SW480 (cell line): ENCODE measurements around the gene MTCL1.
A peak's percentile ranks its signal among the peaks of the same experiment; 100 is the strongest.

Experiments
- DNase-seq: peaks from one replicate; pipeline ENCODE4 v3.0.0-alpha.2; 2016; ENCODE audit warnings: low spot score

Gene MTCL1

GRCh38 chr18:8834881-8835280 lies 129.5 kb downstream of the MTCL1 start:
- no peak for DNase-seq

GRCh38 chr18:8835521-8835953 lies 130.2 kb downstream of the MTCL1 start:
- DNase-seq: no peak

DNA sequence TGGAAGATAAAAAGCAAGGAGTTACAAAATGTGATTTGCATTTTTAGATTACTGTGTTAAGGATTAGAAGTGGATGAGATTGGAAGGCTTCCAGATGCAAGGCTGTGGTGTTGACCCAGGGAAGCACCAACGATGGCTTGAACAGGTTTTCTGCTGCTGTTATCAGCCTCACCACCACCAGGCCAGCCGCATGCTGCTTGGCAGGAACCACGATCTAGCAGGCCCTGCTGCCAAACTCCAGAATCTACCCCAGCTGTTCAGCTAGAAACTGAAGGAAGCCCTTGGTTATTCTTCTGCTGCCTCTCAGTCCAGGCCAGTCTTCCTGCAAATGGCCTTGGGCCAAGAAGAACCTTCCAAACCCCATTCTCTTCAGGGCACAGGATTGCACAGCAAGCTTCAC lies 133.9 kb downstream of the MTCL1 start:
- no peak for DNase-seq

- peak; percentile 64 for DNase-seq
These were observed 136.6 kb downstream of the MTCL1 start for GRCh38 chr18:8841781-8842485.

DNA sequence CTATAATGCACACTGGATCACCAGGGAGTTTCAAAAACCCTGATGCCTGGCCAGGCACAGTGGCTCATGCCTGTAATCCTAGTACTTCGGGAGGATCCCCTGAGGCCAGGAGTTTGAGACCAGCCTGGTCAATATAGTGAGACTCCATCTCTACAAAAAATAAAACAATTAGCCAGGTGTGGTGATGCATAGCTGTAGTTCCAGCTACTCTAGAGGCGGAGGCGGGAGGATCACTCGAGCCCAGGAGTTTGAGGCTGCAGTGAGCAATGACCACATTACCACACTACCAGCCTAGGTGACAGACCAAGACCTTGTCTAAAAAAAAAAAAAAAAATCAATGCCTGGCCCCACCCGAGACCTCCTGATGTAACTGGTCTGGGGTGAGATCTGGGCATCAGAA lies 137.2 kb downstream of the MTCL1 start:
- DNase-seq: no peak

DNA sequence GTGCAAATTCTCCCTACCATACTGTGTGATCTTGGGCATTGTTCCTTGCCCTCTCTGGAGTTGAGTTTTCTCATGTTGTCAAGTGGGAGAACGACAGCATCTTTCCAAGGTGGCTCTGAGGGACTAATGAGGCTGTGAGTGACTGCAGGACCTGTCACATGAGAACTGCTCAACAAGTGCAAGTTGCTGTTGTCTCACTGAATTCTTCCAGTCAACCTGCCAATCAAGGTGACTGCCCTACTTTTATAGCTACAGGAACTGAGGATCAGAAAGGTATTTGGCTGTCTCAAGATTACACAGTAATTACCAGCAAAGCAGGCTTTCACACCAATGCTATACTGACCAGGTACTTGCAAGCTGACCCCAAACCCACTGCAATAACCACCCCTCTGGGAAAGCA lies 137.6 kb downstream of the MTCL1 start:
- no peak for DNase-seq

DNA sequence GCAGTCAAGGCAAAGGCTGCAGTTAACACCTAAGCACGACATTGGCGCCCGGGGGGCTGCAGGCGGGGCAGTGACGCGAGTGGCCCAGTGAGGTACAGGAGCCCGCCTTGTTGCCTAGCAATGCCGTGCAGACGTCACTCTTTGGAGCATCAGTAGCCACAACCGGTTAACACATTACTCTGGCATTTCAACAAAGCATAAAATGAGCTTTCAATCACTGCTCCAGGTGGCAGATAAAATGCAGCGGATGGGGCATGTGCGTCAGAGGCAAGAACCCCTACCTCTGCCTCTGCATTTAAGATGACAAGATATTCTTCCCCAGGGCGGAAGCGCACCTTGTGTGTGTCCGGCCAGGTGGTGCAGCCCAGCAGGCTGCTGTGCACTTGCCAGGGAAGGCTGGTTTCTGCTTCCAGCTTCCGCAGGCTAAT lies 139.4 kb downstream of the MTCL1 start:
- DNase-seq: no peak

- no peak for DNase-seq
These were observed 140.2 kb downstream of the MTCL1 start for GRCh38 chr18:8845506-8845905.

- DNase-seq: no peak
These were observed 141.9 kb downstream of the MTCL1 start for GRCh38 chr18:8847066-8847755.

DNA sequence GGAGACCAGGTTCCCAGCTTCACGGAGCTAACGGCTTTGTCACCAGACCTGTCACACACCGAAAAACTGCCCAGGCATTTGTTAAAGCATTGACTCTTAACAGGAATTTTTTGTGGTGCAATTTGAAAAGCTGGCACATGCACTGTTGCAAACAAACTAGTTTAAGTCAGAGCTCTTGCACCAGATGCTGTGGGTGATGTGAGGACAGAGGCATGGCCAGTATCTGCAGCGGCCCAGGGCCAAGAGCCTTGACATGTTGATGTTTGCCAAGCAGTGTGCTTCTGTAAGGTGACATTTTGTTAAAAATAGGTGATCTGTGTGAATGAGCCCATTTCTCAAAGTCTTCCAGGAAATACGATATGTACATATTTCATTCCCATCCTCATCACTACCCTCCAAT lies 142.5 kb downstream of the MTCL1 start:
- DNase-seq: no peak

- DNase-seq: no peak
These were observed 143.2 kb downstream of the MTCL1 start for GRCh38 chr18:8848541-8848940.

GRCh38 chr18:8849696-8850095 lies 144.3 kb downstream of the MTCL1 start:
- no peak for DNase-seq

- no peak for DNase-seq
These were observed 146.3 kb downstream of the MTCL1 start for GRCh38 chr18:8851659-8852058.

- DNase-seq: no peak
These were observed 149.2 kb downstream of the MTCL1 start for GRCh38 chr18:8854550-8854949.

DNA sequence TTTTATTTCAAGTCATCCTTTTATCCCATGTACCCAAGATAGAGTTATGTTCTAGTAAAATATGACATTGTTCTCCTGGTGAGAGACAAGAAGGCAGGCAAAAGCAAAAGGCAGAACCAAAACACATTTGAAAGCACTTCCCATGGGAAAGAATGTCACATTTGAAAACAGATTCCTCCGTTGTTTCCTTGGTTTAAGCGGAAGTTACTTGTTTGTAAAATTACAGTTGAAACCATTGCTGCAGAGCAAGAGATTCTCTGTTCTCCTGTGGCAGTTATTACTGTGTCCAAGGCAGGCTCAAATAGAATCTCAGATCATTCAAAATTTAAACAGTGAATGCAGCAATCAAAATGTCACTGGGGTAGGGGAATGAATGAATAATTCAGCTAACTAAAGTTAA lies 149.6 kb downstream of the MTCL1 start:
- no peak for DNase-seq

GRCh38 chr18:8856212-8856611 lies 150.9 kb downstream of the MTCL1 start:
- no peak for DNase-seq

- DNase-seq: no peak
These were observed 151.5 kb downstream of the MTCL1 start for GRCh38 chr18:8856769-8857393.

GRCh38 chr18:8857806-8858205 lies 152.4 kb downstream of the MTCL1 start:
- no peak for DNase-seq

- no peak for DNase-seq
These were observed 153.6 kb downstream of the MTCL1 start for GRCh38 chr18:8858888-8859511.

- DNase-seq: no peak
These were observed 155.7 kb downstream of the MTCL1 start for GRCh38 chr18:8860845-8861642.

- no peak for DNase-seq
These were observed 158.1 kb downstream of the MTCL1 start for GRCh38 chr18:8863427-8863826.

DNA sequence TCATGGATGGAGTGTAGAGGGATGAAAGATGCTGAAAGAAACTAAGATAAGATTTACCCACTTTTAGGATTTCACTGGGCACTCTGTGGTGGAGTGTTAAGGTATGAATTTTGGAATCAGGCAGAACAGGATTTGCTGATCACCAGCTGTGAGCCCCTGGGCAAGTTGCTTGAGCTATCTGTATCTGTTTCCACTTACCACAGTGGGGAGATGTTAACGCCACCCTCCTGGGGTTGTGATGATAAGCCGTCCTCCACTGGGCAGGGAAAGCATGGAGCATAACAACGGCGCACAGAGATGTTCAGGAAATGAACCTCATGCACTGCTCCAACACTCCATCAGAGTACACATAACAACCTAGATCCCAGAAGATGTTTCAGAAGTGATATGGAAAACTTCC lies 160.6 kb downstream of the MTCL1 start:
- DNase-seq: no peak
